ENCODE results near the gene GRIK4. TPM values are rescaled to one million over a fixed set of nuclear protein-coding genes. Genes with fewer than 3 reads are reported as not detected.

Gene GRIK4
- total and polyA plus RNA-seq, 9 of the 15 experiments (the other 6 are each of a cell fraction or from before 2014, with no cell fraction given): not detected

DNA sequence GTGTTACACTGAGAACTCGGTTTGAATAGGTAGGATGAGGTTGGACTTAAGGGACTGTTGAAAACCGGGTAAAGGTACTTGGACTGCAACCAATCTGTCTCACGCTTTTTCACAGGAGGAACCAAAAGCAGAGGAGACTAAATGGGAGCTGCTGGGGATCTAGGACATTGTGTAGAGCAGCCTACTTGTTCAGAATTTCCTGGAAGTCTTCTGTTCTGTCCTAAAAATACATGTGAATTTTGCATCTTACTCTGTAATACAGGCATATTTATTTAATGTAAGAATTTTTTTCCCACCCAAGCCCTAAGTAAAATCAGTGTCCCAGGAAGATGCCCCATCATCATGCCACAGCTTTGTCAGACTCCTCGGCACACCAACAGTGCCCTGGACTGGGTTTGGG lies 460.3 kb downstream of the GRIK4 start (continued):
- TF ChIP-seq, protein P1, sequence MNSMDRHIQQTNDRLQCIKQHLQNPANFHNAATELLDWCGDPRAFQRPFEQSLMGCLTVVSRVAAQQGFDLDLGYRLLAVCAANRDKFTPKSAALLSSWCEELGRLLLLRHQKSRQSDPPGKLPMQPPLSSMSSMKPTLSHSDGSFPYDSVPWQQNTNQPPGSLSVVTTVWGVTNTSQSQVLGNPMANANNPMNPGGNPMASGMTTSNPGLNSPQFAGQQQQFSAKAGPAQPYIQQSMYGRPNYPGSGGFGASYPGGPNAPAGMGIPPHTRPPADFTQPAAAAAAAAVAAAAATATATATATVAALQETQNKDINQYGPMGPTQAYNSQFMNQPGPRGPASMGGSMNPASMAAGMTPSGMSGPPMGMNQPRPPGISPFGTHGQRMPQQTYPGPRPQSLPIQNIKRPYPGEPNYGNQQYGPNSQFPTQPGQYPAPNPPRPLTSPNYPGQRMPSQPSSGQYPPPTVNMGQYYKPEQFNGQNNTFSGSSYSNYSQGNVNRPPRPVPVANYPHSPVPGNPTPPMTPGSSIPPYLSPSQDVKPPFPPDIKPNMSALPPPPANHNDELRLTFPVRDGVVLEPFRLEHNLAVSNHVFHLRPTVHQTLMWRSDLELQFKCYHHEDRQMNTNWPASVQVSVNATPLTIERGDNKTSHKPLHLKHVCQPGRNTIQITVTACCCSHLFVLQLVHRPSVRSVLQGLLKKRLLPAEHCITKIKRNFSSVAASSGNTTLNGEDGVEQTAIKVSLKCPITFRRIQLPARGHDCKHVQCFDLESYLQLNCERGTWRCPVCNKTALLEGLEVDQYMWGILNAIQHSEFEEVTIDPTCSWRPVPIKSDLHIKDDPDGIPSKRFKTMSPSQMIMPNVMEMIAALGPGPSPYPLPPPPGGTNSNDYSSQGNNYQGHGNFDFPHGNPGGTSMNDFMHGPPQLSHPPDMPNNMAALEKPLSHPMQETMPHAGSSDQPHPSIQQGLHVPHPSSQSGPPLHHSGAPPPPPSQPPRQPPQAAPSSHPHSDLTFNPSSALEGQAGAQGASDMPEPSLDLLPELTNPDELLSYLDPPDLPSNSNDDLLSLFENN (IDR thresholded peaks at IDR 0.05; ENCODE audit: low read depth in 2 of 2, low read length in 2 of 2): no peak
- TF ChIP-seq, protein P2, sequence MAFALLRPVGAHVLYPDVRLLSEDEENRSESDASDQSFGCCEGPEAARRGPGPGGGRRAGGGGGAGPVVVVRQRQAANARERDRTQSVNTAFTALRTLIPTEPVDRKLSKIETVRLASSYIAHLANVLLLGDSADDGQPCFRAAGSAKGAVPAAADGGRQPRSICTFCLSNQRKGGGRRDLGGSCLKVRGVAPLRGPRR (CRISPR knock-in tag; IDR thresholded peaks at IDR 0.05): no peak
- TF ChIP-seq, protein P3, sequence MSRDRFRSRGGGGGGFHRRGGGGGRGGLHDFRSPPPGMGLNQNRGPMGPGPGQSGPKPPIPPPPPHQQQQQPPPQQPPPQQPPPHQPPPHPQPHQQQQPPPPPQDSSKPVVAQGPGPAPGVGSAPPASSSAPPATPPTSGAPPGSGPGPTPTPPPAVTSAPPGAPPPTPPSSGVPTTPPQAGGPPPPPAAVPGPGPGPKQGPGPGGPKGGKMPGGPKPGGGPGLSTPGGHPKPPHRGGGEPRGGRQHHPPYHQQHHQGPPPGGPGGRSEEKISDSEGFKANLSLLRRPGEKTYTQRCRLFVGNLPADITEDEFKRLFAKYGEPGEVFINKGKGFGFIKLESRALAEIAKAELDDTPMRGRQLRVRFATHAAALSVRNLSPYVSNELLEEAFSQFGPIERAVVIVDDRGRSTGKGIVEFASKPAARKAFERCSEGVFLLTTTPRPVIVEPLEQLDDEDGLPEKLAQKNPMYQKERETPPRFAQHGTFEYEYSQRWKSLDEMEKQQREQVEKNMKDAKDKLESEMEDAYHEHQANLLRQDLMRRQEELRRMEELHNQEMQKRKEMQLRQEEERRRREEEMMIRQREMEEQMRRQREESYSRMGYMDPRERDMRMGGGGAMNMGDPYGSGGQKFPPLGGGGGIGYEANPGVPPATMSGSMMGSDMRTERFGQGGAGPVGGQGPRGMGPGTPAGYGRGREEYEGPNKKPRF (IDR thresholded peaks at IDR 0.05; ENCODE audit: low read depth, low read length): no peak
- no peak for TF ChIP-seq MYBL2 (IDR thresholded peaks at IDR 0.05; ENCODE audit: low read depth)
- TF ChIP-seq MYBL2 (CRISPR knock-in tag; IDR thresholded peaks at IDR 0.05; ENCODE audit: borderline replicate concordance): no peak
- no peak for TF ChIP-seq ZKSCAN8 (CRISPR knock-in tag; IDR thresholded peaks at IDR 0.05)

All from K562 (cell line).